Forelimb muscle (tissue), 1 donor: Measurements from ENCODE around the gene POLR1D. TPM values are rescaled to one million over a fixed set of nuclear protein-coding genes. Genes with fewer than 3 reads are reported as not detected.

Experiments used
- polyA plus RNA-seq: library from polyadenylated mRNA; unstranded; fragments of 120-200 nt; gene quantifications from one replicate; pipeline ENCODE4 v1.2.1, GENCODE V29; 2013; ENCODE audit not compliant: insufficient read length

Gene POLR1D
- polyA plus RNA-seq, 1 donor, result 95.2 TPM

Other genes with a start within 250 kb of the POLR1D start
- 162 TPM for gene GTF3A, start 197.3 kb upstream of the POLR1D start, polyA plus RNA-seq
- 62.9 TPM for gene MTIF3, start 171.3 kb upstream of the POLR1D start, polyA plus RNA-seq
- gene LNX2, start 1.4 kb upstream of the POLR1D start, polyA plus RNA-seq, result 4.1 TPM
- not detected for gene GSX1, start 170.6 kb downstream of the POLR1D start, polyA plus RNA-seq